Measurements from ENCODE around the gene FTCD.

FTCD gene

DNA sequence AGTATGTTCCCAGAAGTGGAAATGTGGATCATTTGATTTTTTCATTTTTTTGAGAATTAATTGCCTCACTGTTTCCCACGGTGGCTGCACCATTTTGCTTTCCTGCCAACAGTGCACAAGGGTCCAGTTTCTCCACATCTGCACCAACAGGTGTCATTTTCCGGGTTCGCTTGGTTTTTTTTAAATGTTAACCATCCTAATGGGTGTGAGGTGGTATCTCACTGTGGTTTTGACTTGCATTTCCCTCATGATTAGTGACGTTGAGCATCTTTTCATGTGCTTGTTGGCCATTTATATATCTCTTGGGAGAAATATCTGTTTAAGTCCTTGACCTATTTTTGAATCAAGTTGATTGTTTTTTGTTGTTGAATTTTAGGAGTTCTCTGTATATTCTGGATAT, 54.5 kb downstream of the FTCD start:
- no peak for TF ChIP-seq ZNF274 (IDR thresholded peaks at IDR 0.05; ENCODE audit: low read depth, low read length)
- no peak overlapping the region for H3K4me3 ChIP-seq (ENCODE audit: low read length)

DNA sequence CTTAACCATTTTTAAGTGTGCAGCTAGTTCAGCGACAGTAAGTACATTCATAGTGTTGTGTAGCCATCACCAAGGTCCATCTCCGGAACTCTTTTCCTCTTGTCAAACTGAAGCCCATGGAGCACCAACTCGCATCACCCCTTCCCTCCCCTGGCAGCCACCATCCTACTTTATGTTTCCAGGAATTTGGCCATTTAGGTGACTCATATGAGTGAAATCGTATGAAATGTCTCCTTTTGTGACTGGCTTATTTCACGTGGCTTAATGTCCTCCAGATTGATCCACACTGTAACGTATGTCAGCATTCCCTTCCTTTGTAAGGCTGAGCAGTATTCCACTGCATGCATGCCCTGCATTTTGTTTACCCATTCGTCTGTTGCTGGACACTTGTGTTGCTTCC, 55.0 kb downstream of the FTCD start:
- TF ChIP-seq ZNF274 (IDR thresholded peaks at IDR 0.05; ENCODE audit: low read depth, low read length) = no peak
- no peak overlapping the region for H3K4me3 ChIP-seq (ENCODE audit: low read length)

DNA sequence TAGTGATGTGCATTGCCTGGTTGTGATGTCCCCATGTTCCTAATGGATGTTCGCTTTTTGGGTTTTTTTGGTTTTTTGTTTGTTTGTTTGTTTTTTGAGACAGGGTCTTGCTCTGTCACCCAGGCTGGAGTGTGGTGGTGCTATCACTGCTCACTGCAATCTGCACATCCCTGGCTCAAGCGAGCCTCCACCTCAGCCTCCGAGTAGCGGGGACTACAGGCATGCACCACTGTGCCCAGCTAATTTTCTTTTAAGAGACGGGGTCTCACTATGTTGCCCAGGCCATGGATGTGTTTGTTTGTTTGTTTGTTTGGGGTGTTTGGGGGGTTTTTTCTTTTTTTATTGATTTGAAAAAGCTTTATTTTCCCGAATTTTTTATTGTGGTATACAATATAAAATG, 55.4 kb downstream of the FTCD start:
- TF ChIP-seq ZNF274 (IDR thresholded peaks at IDR 0.05; ENCODE audit: low read depth, low read length) = no peak

DNA sequence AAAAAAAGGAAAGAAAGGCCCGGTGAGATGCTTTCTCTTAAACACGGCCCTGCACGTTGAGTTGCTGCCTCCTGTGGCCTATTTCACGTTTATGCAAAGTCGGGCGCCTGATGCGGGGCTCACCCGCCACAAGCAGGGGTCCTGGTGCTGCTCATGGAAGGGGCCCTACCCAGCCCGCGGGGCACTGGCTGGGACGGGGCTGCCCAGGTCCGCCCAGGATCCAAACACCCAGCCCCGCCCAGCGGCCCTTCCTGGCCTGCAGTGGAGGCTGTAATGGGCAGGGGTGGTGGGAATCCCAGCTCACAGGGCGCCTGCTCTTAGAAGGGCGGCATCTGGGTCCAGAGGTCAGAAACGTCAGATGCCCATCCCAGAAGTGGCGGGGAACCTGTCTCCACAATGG, 55.9 kb downstream of the FTCD start:
- TF ChIP-seq ZNF274 (IDR thresholded peaks at IDR 0.05; ENCODE audit: low read depth, low read length) = no peak
- H3K4me3 ChIP-seq (ENCODE audit: low read length) = no peak overlapping the region

More for the DNA sequence above, 55.4 kb downstream of the FTCD start:
- H3K4me3 ChIP-seq (ENCODE audit: low read length) = no peak overlapping the region

DNA sequence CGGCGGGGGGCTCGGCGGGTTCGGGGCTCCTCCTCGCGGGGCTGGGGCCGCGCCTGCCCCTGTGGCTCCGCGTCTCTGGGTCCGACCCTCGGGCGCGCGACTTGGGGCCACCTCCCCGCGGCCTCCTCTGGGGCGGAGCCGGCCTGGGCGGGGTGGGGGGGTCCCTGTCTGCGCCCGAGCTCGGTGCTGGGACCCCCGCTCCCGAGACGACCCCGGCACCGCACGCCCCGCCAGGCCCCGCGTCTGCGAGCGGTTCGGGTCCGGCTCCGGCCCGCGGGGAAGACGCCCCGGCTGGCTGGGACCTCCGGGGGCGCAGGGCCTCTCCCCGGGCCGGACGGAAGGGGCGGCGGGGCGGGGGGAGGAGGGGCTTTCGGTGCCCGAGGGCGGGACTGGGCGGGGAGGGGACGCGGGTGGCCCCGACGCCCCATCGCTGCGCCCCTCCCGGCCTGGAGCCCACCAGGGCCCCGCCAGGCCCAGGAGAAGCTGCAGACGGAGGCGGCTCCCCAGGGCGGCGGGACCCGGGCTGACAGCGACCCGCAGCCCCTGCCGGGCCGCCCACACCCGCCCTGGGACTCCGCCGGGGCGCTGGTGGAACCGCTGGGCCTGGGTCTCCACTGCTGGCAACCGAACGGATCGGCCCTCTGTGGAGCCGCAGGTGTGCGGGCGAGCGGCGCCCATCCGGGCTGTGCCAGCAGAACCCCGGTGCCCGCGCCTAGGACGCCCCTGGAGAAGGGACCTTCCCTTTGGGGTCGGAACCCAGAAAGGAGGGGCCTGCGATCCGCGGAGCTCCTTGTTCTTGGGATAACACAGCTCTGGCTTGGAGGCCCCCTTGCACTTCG, 56.9 kb downstream of the FTCD start:
- no peak for TF ChIP-seq ZNF274 (IDR thresholded peaks at IDR 0.05; ENCODE audit: low read depth, low read length)
- H3K4me3 ChIP-seq (ENCODE audit: low read length) = no peak overlapping the region

DNA sequence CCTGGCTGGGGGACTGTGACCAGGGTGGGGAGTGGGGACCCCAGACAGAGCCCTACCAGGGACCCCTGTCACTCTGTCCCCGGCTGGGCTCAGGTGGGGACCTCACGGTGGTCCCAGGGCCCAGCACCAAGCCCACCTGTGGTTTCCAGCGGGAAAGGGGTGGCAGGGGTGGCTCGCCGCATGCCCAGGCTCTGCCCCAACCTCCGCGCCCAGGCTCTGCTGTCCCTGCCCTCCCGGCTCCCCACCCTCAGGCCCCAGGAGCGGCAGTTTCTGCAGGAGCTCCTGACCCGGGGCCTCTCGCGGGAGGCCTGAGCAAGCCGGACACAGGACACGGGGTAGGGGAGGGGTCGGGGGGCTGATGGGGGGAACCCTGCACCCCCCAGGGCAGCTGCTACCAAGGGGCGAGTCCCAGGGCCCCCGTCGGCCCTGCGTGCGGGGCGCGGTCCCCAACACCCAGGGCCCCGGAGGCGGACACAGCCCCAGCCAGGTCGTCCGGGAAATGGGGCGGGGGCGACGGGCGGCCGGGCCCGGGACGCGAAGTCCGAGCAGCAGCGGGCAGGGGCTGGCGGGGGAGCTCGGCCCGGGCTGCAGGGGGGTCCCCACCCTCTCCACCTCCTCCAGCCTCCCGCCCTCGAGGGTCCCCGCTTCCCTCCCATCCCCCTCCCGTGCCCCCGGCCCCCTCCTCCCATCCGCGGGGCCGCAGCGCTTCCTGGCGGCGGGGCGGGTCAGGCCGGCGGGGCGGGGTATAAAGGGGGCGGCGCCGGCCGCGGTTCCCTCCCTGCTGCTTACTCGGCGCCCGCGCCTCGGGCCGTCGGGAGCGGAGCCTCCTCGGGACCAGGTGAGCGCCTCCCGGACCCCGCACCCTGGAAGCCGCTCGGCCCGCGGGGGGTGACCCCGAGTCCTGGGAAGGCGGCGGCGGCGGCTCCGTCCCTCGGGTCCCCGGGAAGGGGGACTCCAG, 57.8 kb downstream of the FTCD start, which contains the start of gene COL6A2:
COL6A2 (plus strand) TSS at position 777 of the 958 bp plus-strand sequence.
- TF ChIP-seq ZNF274 (IDR thresholded peaks at IDR 0.05; ENCODE audit: low read depth, low read length) = no peak
- no peak within 1 kb of the TSS for H3K4me3 ChIP-seq (ENCODE audit: low read length)

DNA sequence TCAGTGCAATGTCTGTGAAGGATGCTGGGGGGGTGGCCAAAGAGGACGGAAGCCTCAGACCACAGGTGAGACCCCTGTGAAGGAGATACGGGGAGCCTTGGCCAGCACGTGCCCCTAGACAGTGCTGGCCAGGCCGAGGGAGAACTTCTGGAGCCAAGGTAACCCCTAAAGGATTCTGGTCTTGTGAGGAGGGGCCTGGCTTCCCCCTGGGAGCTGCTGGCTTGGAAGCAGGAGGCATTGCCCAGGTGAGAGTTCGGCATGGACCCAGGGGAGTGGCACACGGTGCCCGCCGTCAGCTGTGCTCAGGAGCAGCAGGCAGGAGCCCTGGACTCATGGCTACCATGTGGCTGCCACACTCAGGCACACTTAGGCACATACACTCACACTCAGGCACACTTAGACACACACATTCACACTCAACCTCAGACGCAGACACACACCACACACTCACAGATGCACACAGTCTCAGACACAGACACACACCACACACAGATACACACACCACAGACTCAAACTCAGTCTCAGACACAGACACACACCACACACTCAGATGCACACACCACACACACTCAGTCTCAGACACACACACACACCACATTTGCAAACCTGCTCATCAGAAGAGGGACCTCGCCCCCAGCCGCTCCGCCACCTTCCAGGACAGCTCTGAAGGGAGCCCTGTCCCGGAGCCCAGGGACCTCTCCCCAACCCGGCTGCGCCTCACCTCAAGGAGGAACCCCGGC, 58.6 kb downstream of the FTCD start:
- no peak for TF ChIP-seq ZNF274 (IDR thresholded peaks at IDR 0.05; ENCODE audit: low read depth, low read length)
- H3K4me3 ChIP-seq (ENCODE audit: low read length) = no peak overlapping the region

DNA sequence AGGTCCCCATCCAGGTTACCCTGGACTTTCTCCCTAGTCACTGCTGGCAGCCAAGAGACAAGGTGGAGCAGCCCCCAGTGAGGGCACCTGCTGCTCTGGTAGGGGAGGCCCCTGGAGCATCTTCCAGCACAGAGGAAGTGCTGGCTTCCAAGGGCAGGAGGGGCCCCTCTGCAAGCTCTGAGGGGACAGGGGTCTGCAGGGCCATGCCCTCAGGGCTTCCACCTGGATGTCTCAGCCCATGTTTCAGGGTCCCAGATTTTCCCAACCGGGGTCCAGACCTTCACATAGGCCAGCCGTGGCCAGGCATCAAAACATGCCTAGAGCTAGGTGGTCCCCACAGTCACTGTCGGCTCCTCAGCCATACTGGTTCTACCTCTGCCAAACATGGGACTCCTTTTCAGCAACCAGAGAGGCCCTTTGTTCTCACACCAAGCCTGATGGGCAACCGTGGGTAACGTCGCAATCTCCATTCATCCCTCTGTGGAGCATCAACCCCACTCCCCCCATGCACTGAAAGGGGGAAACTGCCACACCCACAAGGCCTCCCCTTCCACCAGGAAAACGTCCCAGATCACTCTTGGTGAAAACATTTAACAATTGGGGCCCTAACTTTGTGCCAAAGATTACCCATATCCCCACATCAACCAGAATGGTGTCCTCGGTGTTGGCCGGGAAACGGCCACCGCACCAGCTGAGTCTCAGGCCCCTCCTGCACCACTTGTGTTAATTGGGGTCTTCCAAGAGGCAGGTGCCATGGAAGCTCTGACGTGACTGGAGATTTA, 59.4 kb downstream of the FTCD start:
- no peak overlapping the region for H3K4me3 ChIP-seq (ENCODE audit: low read length)
- no peak for TF ChIP-seq ZNF274 (IDR thresholded peaks at IDR 0.05; ENCODE audit: low read depth, low read length)

DNA sequence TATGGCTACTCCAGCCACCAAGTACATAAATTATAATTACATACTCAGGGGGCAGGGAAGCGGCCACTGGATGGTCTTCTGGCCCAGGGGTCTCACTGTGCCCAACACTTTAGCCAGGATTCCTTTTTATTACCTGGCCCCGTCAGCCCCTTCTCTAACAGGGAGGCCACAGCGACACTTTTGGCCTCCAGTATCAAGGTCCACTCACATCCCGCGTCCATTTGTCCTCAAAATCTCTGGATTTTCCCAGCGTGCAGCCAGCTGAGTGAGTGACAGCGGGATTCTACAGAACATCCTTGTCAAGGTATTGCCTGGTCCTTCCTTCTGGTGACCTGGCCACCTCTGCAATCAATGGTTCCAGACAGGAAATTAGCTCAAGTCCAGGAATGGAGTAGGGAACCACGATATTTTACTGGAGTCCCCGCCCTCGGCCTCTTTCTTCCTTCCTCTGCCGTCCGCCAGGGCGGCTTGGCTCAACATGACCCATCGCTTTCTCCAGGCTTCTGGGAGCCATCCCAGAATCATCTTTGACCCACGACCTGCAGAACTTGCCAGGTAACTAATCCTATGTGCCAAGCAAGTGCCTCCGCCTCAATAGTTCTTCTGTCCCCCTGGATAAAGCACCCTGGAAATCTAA, 60.2 kb downstream of the FTCD start:
- H3K4me3 ChIP-seq (ENCODE audit: low read length) = no peak overlapping the region
- TF ChIP-seq ZNF274 (IDR thresholded peaks at IDR 0.05; ENCODE audit: low read depth, low read length) = no peak

DNA sequence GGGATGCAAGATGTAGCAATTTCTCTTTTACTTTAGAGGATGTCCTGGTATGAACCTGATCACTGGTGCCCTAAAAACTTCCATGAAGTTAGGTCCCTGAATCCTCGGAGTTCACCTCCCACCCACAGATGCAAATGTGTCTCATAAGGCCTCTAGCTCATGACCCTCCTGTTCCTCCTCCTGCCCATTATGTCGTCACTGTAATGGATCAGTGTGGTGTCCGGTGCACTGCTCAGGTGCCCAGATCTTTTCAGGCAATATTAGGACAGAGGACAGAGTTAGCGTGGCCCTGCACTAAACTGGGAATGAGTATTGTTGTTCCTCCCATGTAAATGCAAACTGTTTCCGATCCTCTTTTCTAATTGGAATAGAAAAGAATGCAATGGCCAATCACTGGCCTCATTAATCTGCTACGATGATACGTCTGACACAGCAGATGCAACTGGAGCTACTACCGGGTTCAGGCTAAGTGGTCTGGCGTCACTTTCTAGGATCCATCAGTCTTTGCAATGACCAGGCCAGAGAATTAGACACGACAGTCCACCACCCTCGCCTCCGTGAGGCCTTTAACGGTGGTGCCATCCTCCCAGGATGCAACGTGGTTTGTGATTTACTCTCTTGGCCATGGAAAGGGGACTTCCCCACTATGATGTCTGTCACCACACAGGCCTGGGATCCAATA, 60.8 kb downstream of the FTCD start:
- TF ChIP-seq ZNF274 (IDR thresholded peaks at IDR 0.05; ENCODE audit: low read depth, low read length) = no peak
- no peak overlapping the region for H3K4me3 ChIP-seq (ENCODE audit: low read length)

DNA sequence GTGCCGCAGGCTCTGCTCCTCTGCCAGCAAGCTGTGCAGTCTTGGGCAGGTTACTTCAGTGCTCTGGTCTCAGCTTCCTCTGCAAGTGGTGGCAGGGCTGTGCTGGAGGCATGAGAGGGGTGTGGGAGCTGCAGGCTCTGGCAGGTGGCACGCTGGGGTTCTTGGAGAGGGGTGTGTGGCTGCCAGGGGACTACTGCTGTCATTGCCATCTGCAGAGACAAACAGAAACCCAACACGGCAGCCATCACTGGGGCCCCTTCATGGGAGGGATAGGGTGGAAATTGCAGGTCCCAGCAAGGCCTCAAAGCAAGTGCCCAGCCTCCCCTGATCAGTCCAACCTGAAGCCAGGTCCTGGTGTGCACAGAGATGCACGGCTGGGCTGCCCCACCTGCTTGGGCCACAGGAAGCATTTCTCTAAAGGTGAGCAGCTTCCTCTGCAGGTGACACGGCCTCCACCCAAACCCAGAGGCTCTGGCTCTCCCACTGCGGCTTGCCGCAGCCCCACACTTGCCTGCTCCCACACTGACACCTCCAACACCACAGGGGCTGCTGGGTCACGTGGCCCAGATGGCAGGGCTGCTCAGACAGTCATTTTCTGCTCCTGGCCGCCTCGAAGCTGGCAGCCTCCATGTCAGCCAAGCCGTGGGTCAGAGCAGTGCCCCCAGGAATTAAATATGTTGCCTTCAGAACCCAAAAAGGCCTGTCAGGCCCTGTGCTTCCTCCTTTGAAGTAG, 61.5 kb downstream of the FTCD start:
- H3K4me3 ChIP-seq (ENCODE audit: low read length) = no peak overlapping the region
- TF ChIP-seq ZNF274 (IDR thresholded peaks at IDR 0.05; ENCODE audit: low read depth, low read length) = no peak
